IMR-90 (cell line): Measurements from ENCODE around the gene CHST3. TPM values are rescaled to one million over a fixed set of nuclear protein-coding genes. Genes with fewer than 3 reads are reported as not detected.

ENCODE experiments used
- ATAC-seq: fragments of 200-7000 bp; cut with Tn5 transposase; 2 replicates; pipeline ENCODE4 v1.9.1; 2020; ENCODE audit warnings: low read depth, mild to moderate bottlenecking, moderate library complexity
- BruUV-seq: library from RNA; stranded (reverse); fragments of 400-500 nt; replicated peaks from 2 replicates; lab custom pipeline; 2021; lab: Mats Ljungman, UMichigan
- CTCF ChIA-PET: fragments of 300-600 bp; formaldehyde crosslinking; extraction: SDS; loops from one replicate; lab custom pipeline; 2021; ENCODE audit warnings: antibody characterized with exemption; lab: Yijun Ruan, JAX
- POLR2A ChIA-PET: fragments of 300-600 bp; sonication (Branson Sonifier 250); formaldehyde crosslinking; loops from one replicate; lab custom pipeline; 2022; ENCODE audit warnings: antibody characterized with exemption; ENCODE audit not compliant: unreplicated experiment; lab: Charles Lee
- DNase-seq: peaks from one replicate; pipeline ENCODE4 v3.0.0; 2013
- H2AFZ ChIP-seq: replicated peaks from 2 replicates; pipeline ENCODE3; 2013; ENCODE audit warnings: low read length, mild to moderate bottlenecking; ENCODE audit not compliant: poor library complexity
- H2AK5ac ChIP-seq: 2 replicates; pipeline ENCODE4 v1.6.1; 2013; ENCODE audit warnings: low read depth, low read length, inconsistent platforms
- H2AK9ac ChIP-seq: replicated peaks from 2 replicates; pipeline ENCODE3; 2013; ENCODE audit warnings: mild to moderate bottlenecking, low read depth, low read length, moderate library complexity; ENCODE audit not compliant: poor library complexity
- H2BK120ac ChIP-seq: 2 replicates; pipeline ENCODE4 v1.6.1; 2013; ENCODE audit warnings: low read depth, low read length, inconsistent platforms
- H2BK15ac ChIP-seq: 3 replicates; pipeline ENCODE4 v1.6.1; 2013; ENCODE audit warnings: low read depth, low read length, inconsistent platforms
- H2BK20ac ChIP-seq: 2 replicates; pipeline ENCODE4 v1.6.1; 2013; ENCODE audit warnings: low read depth, mild to moderate bottlenecking, inconsistent platforms, low read length, moderate library complexity
- H2BK5ac ChIP-seq: 2 replicates; pipeline ENCODE4 v1.6.1; 2013; ENCODE audit warnings: mild to moderate bottlenecking, low read depth, low read length, inconsistent platforms; ENCODE audit not compliant: poor library complexity, severe bottlenecking
- H3K14ac ChIP-seq: replicated peaks from 2 replicates; pipeline ENCODE4 v1.6.1; 2013; ENCODE audit warnings: low read depth, low read length, inconsistent platforms
- H3K18ac ChIP-seq: 2 replicates; pipeline ENCODE4 v1.6.1; 2013; ENCODE audit warnings: low read depth, low read length, control low read depth
- H3K23ac ChIP-seq: 2 replicates; pipeline ENCODE4 v1.6.1; 2013; ENCODE audit warnings: low read depth, low read length, inconsistent platforms
- H3K27ac ChIP-seq: 2 replicates; pipeline ENCODE4 v1.5.1; 2013; ENCODE audit warnings: mild to moderate bottlenecking, control low read depth, low read length; ENCODE audit not compliant: insufficient read depth
- H3K27me3 ChIP-seq: 2 replicates; pipeline ENCODE4 v1.6.1; 2013; ENCODE audit warnings: low read length; ENCODE audit not compliant: control insufficient read depth, insufficient read depth
- H3K36me3 ChIP-seq: 2 replicates; pipeline ENCODE4 v1.6.1; 2013; ENCODE audit warnings: low read length, mixed read lengths; ENCODE audit not compliant: control insufficient read depth, insufficient read depth
- H3K4ac ChIP-seq: 2 replicates; pipeline ENCODE4 v1.6.1; 2013; ENCODE audit warnings: low read depth, low read length, inconsistent platforms
- H3K4me1 ChIP-seq: 2 replicates; pipeline ENCODE4 v1.6.1; 2013; ENCODE audit warnings: low read length, mixed read lengths; ENCODE audit not compliant: control insufficient read depth, insufficient read depth
- H3K4me2 ChIP-seq: 2 replicates; pipeline ENCODE4 v1.6.1; 2013; ENCODE audit warnings: low read depth, mild to moderate bottlenecking, control low read depth, low read length, moderate library complexity
- H3K4me3 ChIP-seq: 2 replicates; pipeline ENCODE4 v1.5.1; 2013; ENCODE audit warnings: low read depth, mild to moderate bottlenecking, control low read depth, low read length, moderate library complexity; ENCODE audit not compliant: insufficient read depth
- H3K56ac ChIP-seq: 2 replicates; pipeline ENCODE4 v1.6.1; 2013; ENCODE audit warnings: low read length, inconsistent platforms; ENCODE audit not compliant: insufficient read depth; ENCODE audit errors: extremely low read depth
- H3K79me1 ChIP-seq, 2 experiments: 2 replicates each; pipeline ENCODE4 v1.6.1; 2013; ENCODE audit warnings: low read length in 2 of 2, inconsistent platforms in 1 of 2, low read depth in 1 of 2
- H3K9ac ChIP-seq: 2 replicates; pipeline ENCODE4 v1.6.1; 2013; ENCODE audit warnings: low read depth, low read length, control low read depth
- H3K9me1 ChIP-seq: 2 replicates; pipeline ENCODE4 v1.6.1; 2013; ENCODE audit warnings: low read length, inconsistent platforms; ENCODE audit not compliant: insufficient read depth
- H3K9me3 ChIP-seq: 2 replicates; pipeline ENCODE4 v1.6.1; 2013; ENCODE audit warnings: low read length; ENCODE audit not compliant: control insufficient read depth, insufficient read depth
- H4K20me1 ChIP-seq: 2 replicates; pipeline ENCODE4 v1.6.1; 2013; ENCODE audit warnings: low read length, inconsistent platforms; ENCODE audit not compliant: insufficient read depth
- H4K5ac ChIP-seq: 2 replicates; pipeline ENCODE4 v1.6.1; 2013; ENCODE audit warnings: mild to moderate bottlenecking, low read depth, low read length, control low read depth
- H4K8ac ChIP-seq, 2 experiments: 2 replicates each; pipeline ENCODE4 v1.6.1; 2013; ENCODE audit warnings: low read depth in 2 of 2, low read length in 2 of 2, control low read depth in 1 of 2, inconsistent platforms in 1 of 2
- H4K91ac ChIP-seq: 2 replicates; pipeline ENCODE4 v1.6.1; 2013; ENCODE audit warnings: low read depth, low read length, inconsistent platforms; ENCODE audit not compliant: insufficient read depth
- CEBPB ChIP-seq: IDR thresholded peaks from 2 replicates; pipeline ENCODE4 v1.6.1; 2012; ENCODE audit warnings: low read depth, low read length, improper control_type of control experiment
- CHD1 ChIP-seq: IDR thresholded peaks from 2 replicates; pipeline ENCODE4 v1.6.1; 2012; ENCODE audit warnings: low read depth, low read length, improper control_type of control experiment
- ELK1 ChIP-seq: fragments of 150-350 bp; IDR thresholded peaks from 2 replicates; pipeline ENCODE4 v1.6.1; 2016; ENCODE audit warnings: low read depth, mild to moderate bottlenecking, low read length, moderate library complexity, borderline replicate concordance
- FOS ChIP-seq: fragments of 150-350 bp; IDR thresholded peaks from 2 replicates; pipeline ENCODE4 v1.6.1; 2016; ENCODE audit warnings: low read depth, low read length
- MAFK ChIP-seq: IDR thresholded peaks from 2 replicates; pipeline ENCODE4 v1.6.1; 2012; ENCODE audit warnings: low read depth, low read length, improper control_type of control experiment
- MXI1 ChIP-seq: IDR thresholded peaks from 2 replicates; pipeline ENCODE4 v1.6.1; 2012; ENCODE audit warnings: low read depth, mild to moderate bottlenecking, low read length, moderate library complexity, borderline replicate concordance
- NFE2L2 ChIP-seq: fragments of 150-350 bp; IDR thresholded peaks from 2 replicates; pipeline ENCODE4 v1.6.1; 2016; ENCODE audit warnings: low read depth, mild to moderate bottlenecking, low read length
- RAD21 ChIP-seq: IDR thresholded peaks from 2 replicates; pipeline ENCODE4 v1.6.1; 2012; ENCODE audit warnings: low read length, improper control_type of control experiment
- RCOR1 ChIP-seq: IDR thresholded peaks from 2 replicates; pipeline ENCODE4 v1.6.1; 2012; ENCODE audit warnings: mild to moderate bottlenecking, low read length, improper control_type of control experiment; ENCODE audit not compliant: insufficient replicate concordance
- RFX5 ChIP-seq: IDR thresholded peaks from 2 replicates; pipeline ENCODE4 v1.8.0; 2012; ENCODE audit warnings: low read depth, mild to moderate bottlenecking, low read length, moderate library complexity
- SMC3 ChIP-seq: fragments of 150-350 bp; IDR thresholded peaks from 2 replicates; pipeline ENCODE4 v1.6.1; 2016; ENCODE audit warnings: low read depth, mild to moderate bottlenecking, antibody characterized with exemption, low read length, moderate library complexity
- USF2 ChIP-seq: fragments of 150-350 bp; IDR thresholded peaks from 2 replicates; pipeline ENCODE4 v1.6.1; 2017; ENCODE audit warnings: mild to moderate bottlenecking, antibody characterized with exemption, low read length, low read depth
- WGBS, 2 experiments: methylation state at CpG; one replicate each; pipeline versions ENCODE4 v1.1.5 to v1.1.7; 2013; ENCODE audit warnings: missing lambda C conversion rate in 2 of 2; ENCODE audit not compliant: insufficient read length in 1 of 2; ENCODE audit errors: extremely low coverage in 2 of 2; 5-methylcytosine and 5-hydroxymethylcytosine counted together
- dilution Hi-C: fragments of 300-500 bp; cut with HindIII; formaldehyde crosslinking; loops from one replicate; pipeline ENCODE4 v1.14.3; 2018; ENCODE audit warnings: low sequenced_read_pairs; ENCODE audit not compliant: unreplicated experiment
- in situ Hi-C: fragments of 300-500 bp; cut with MboI; formaldehyde crosslinking; loops from 3 replicates; pipeline ENCODE4 v1.14.3; 2019; ENCODE audit warnings: low sequenced_read_pairs, inconsistent platforms, mixed read lengths
- intact Hi-C: fragments of 100-400 bp; cut with micrococcal nuclease; formaldehyde crosslinking; loops from 2 replicates; pipeline ENCODE4 v1.10.0; 2022
- polyA plus RNA-seq, 3 experiments: library from polyadenylated mRNA; depleted of rRNA; stranded (reverse); fragments of >200 nt; gene quantifications; 2 replicates each; pipeline ENCODE4 v1.2.3, GENCODE V29; 2012; ENCODE audit warnings: low replicate concordance in 1 of 3
- total RNA-seq: library from RNA; depleted of rRNA; stranded (reverse); fragments of >200 nt; gene quantifications from 2 replicates; pipeline ENCODE4 v1.2.3, GENCODE V29; 2012
- TF ChIP-seq, protein P1 (sequence below): conservative IDR thresholded peaks from 2 replicates; pipeline ENCODE4 v1.5.1; 2012; ENCODE audit warnings: mild to moderate bottlenecking, low read depth, low read length, improper control_type of control experiment

The CHST3 gene
- total and polyA plus RNA-seq, 2 of the 4 experiments (the other 2 are of a cell fraction), result 8.6 to 9.0 TPM

- no peak for ATAC-seq
- no CpG with 5 or more reads among the region's 1 CpG for WGBS, 2 experiments
- no peak for DNase-seq
- H2AK9ac ChIP-seq, result no peak overlapping the region
- no peak overlapping the region for H2BK120ac ChIP-seq
- BruUV-seq, result no TSS peak
- no peaks in the 10 kb centered on the region for H3K79me1 ChIP-seq
- H4K91ac ChIP-seq, result no peak overlapping the region
- no peak overlapping the region for H2BK5ac ChIP-seq
- no peak overlapping the region for H2BK15ac ChIP-seq
- in situ Hi-C loops, result no loop called here
- no peak overlapping the region for H3K4me3 ChIP-seq
- no peak for TF ChIP-seq MAFK
- TF ChIP-seq, protein P1, sequence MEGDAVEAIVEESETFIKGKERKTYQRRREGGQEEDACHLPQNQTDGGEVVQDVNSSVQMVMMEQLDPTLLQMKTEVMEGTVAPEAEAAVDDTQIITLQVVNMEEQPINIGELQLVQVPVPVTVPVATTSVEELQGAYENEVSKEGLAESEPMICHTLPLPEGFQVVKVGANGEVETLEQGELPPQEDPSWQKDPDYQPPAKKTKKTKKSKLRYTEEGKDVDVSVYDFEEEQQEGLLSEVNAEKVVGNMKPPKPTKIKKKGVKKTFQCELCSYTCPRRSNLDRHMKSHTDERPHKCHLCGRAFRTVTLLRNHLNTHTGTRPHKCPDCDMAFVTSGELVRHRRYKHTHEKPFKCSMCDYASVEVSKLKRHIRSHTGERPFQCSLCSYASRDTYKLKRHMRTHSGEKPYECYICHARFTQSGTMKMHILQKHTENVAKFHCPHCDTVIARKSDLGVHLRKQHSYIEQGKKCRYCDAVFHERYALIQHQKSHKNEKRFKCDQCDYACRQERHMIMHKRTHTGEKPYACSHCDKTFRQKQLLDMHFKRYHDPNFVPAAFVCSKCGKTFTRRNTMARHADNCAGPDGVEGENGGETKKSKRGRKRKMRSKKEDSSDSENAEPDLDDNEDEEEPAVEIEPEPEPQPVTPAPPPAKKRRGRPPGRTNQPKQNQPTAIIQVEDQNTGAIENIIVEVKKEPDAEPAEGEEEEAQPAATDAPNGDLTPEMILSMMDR, result no peak
- no peak for TF ChIP-seq CHD1
- TF ChIP-seq MXI1, result no peak
- no peak for TF ChIP-seq RCOR1
- TF ChIP-seq USF2, result no peak
- no peak for TF ChIP-seq FOS
- TF ChIP-seq NFE2L2, result no peak
- no peak for TF ChIP-seq CEBPB
- no peak for TF ChIP-seq SMC3
- no peak for TF ChIP-seq RAD21
- TF ChIP-seq ELK1, result no peak
- TF ChIP-seq RFX5, result no peak
- H3K4me1 ChIP-seq, result peaks cover 11% of the 10 kb centered on the region; the same call in 1 of the 2 replicates
- no peaks in the 10 kb centered on the region for H3K9me3 ChIP-seq
- no peaks in the 10 kb centered on the region; the same call in 1 of the 2 replicates for H3K9me1 ChIP-seq
- POLR2A ChIA-PET, result no interaction called here
- H4K8ac ChIP-seq, result no peak overlapping the region
- no peak overlapping the region for H3K56ac ChIP-seq
- H2AFZ ChIP-seq, result no peak overlapping the region
- H3K23ac ChIP-seq, result no peak overlapping the region
- H2BK20ac ChIP-seq, result no peak overlapping the region
- CTCF ChIA-PET, result no interaction called here
- no peak overlapping the region for H3K9ac ChIP-seq
- no peak overlapping the region for H3K4ac ChIP-seq
- no peak overlapping the region for H3K14ac ChIP-seq
- no peak overlapping the region for H3K4me2 ChIP-seq
- peaks cover 29% of the 10 kb centered on the region for H3K27me3 ChIP-seq
- intact Hi-C loops, result no loop called here
- H3K27ac ChIP-seq, result no peak overlapping the region
- no peaks in the 10 kb centered on the region for H4K20me1 ChIP-seq
- H4K5ac ChIP-seq, result no peak overlapping the region
- no peaks in the 10 kb centered on the region for H3K36me3 ChIP-seq
- H3K18ac ChIP-seq, result no peak overlapping the region
- H2AK5ac ChIP-seq, result no peak overlapping the region
- dilution Hi-C loops, result no loop called here
These were observed 65.2 kb downstream of the CHST3 start for GRCh38 chr10:72029414-72029813.
